B cell (primary cell): ENCODE measurements around the gene ARMC9. TPM values are rescaled to one million over a fixed set of nuclear protein-coding genes. Genes with fewer than 3 reads are reported as not detected.

Experiments
- ATAC-seq: fragments of 200-7000 bp; cut with Tn5 transposase; one replicate; pipeline ENCODE4 v1.10.0; 2021; ENCODE audit warnings: low read depth, mild to moderate bottlenecking, moderate number of reproducible peaks, moderate library complexity
- CTCF ChIA-PET: fragments of 350-600 bp; sonication (Branson Sonifier 250); formaldehyde crosslinking; loops from one replicate; lab custom pipeline; 2021; ENCODE audit warnings: antibody characterized with exemption, inconsistent platforms; lab: Charles Lee
- POLR2A ChIA-PET: fragments of 350-600 bp; sonication (Branson Sonifier 250); formaldehyde crosslinking; loops from one replicate; lab custom pipeline; 2021; ENCODE audit warnings: antibody characterized with exemption; lab: Charles Lee
- DNase-seq: peaks from one replicate; pipeline ENCODE4 v3.0.0; 2013
- H2AFZ ChIP-seq: 2 replicates; pipeline ENCODE4 v1.6.1; 2012; ENCODE audit warnings: mild to moderate bottlenecking, low read depth, low read length; ENCODE audit not compliant: insufficient read depth, poor library complexity, severe bottlenecking
- H3K27ac ChIP-seq, 2 donors: 1 replicate in 1 of 2; 2 replicates in 1 of 2; pipeline ENCODE4 v1.5.1; 2012 to 2013; ENCODE audit warnings: low read length in 2 of 2, mild to moderate bottlenecking in 2 of 2, moderate library complexity in 1 of 2
- H3K27me3 ChIP-seq, 4 experiments: fragments of 200-600 bp in 1 of 4; sonication (generic) in 1 of 4; replicated peaks in 1 of 4; 1 replicate in 2 of 4; 2 replicates in 2 of 4; pipeline versions ENCODE4 v1.6.1 to v1.7.0; 2013 to 2016; ENCODE audit warnings: low read length in 3 of 4, mild to moderate bottlenecking in 2 of 4, mixed read lengths in 1 of 4, moderate library complexity in 1 of 4; ENCODE audit not compliant: insufficient read depth in 4 of 4, control insufficient read depth in 3 of 4; ENCODE audit errors: control extremely low read depth in 1 of 4
- H3K36me3 ChIP-seq, 2 experiments: replicated peaks in 1 of 2; 1 replicate in 1 of 2; 2 replicates in 1 of 2; pipeline versions ENCODE4 v1.6.1 to v1.7.1; 2013; ENCODE audit warnings: low read length in 1 of 2; ENCODE audit not compliant: insufficient read depth in 2 of 2, control insufficient read depth in 1 of 2; ENCODE audit errors: control extremely low read depth in 1 of 2, extremely low read depth in 1 of 2
- H3K4me1 ChIP-seq, 2 donors: fragments of 200-600 bp in 1 of 2; sonication (generic) in 1 of 2; 1 replicate in 1 of 2; 2 replicates in 1 of 2; pipeline versions ENCODE4 v1.5.1 to v1.6.1; 2013 to 2017; ENCODE audit warnings: low read length in 2 of 2; ENCODE audit not compliant: control insufficient read depth in 2 of 2, insufficient read depth in 2 of 2
- H3K4me2 ChIP-seq: replicated peaks from 2 replicates; pipeline ENCODE3; 2012; ENCODE audit warnings: mild to moderate bottlenecking, low read depth, low read length; ENCODE audit not compliant: poor library complexity, severe bottlenecking
- H3K4me3 ChIP-seq, 5 experiments: fragments of 200-600 bp in 1 of 5; sonication (generic) in 1 of 5; 1 replicate in 3 of 5; 2 replicates in 2 of 5; pipeline versions ENCODE4 v1.5.1 to v1.7.0; 2011 to 2016; ENCODE audit warnings: low read length in 4 of 5, mild to moderate bottlenecking in 4 of 5, low read depth in 2 of 5, control low read depth in 1 of 5, moderate library complexity in 1 of 5; ENCODE audit not compliant: insufficient read depth in 1 of 5; ENCODE audit errors: control extremely low read depth in 1 of 5, extremely low read depth in 1 of 5
- H3K79me2 ChIP-seq: fragments of 200-600 bp; sonication (generic); one replicate; pipeline ENCODE4 v1.6.0; 2016; ENCODE audit warnings: low read length; ENCODE audit not compliant: control insufficient read depth, insufficient read depth
- H3K9ac ChIP-seq: fragments of 200-600 bp; sonication (generic); 2 replicates; pipeline ENCODE4 v1.6.1; 2017; ENCODE audit warnings: mild to moderate bottlenecking, low read length, moderate library complexity
- H3K9me3 ChIP-seq, 3 donors: one replicate each; pipeline versions ENCODE4 v1.6.1 to v1.7.1; 2013; ENCODE audit warnings: low read length in 2 of 3; ENCODE audit not compliant: control insufficient read depth in 2 of 3, insufficient read depth in 1 of 3; ENCODE audit errors: control extremely low read depth in 1 of 3
- H4K20me1 ChIP-seq: 2 replicates; pipeline ENCODE4 v1.6.0; 2012; ENCODE audit warnings: mild to moderate bottlenecking, low read length; ENCODE audit not compliant: insufficient read depth, control insufficient read depth, poor library complexity, severe bottlenecking
- H3K27ac Mint-ChIP-seq: one replicate; pipeline ENCODE4 v1.8.0; 2021; ENCODE audit warnings: mixed read lengths
- H3K27me3 Mint-ChIP-seq: one replicate; pipeline ENCODE4 v1.8.0; 2021; ENCODE audit warnings: mixed read lengths
- H3K4me1 Mint-ChIP-seq: one replicate; pipeline ENCODE4 v1.8.0; 2021; ENCODE audit warnings: mixed read lengths
- H3K4me3 Mint-ChIP-seq: one replicate; pipeline ENCODE4 v1.8.0; 2021; ENCODE audit warnings: mixed read lengths
- H3K9me3 Mint-ChIP-seq: one replicate; pipeline ENCODE4 v1.8.0; 2022; ENCODE audit warnings: mixed read lengths; ENCODE audit not compliant: insufficient read depth
- EZH2 ChIP-seq: IDR thresholded peaks from 2 replicates; pipeline ENCODE4 v1.6.1; 2012; ENCODE audit warnings: borderline replicate concordance, low read depth, mild to moderate bottlenecking, moderate library complexity, low read length; ENCODE audit not compliant: insufficient read depth, poor library complexity, severe bottlenecking
- WGBS: methylation state at CpG from one replicate; pipeline ENCODE4 v1.1.5; 2013; ENCODE audit warnings: missing lambda C conversion rate; ENCODE audit not compliant: insufficient coverage; 5-methylcytosine and 5-hydroxymethylcytosine counted together
- intact Hi-C: fragments of 100-400 bp; cut with micrococcal nuclease; formaldehyde crosslinking; loops from one replicate; pipeline ENCODE4 v1.10.0; 2022
- polyA plus RNA-seq: library from polyadenylated mRNA; depleted of rRNA; stranded (reverse); fragments of >200 nt; gene quantifications from 2 replicates; pipeline ENCODE4 v1.2.3, GENCODE V29; 2012
- total RNA-seq, 2 donors: library from RNA; stranded (reverse); fragments of 120-200 nt in 1 of 2; gene quantifications; 1 replicate in 1 of 2; 2 replicates in 1 of 2; pipeline versions ENCODE4 v1.2.3 to v1.2.4, GENCODE V29; 2013 to 2022
- TF ChIP-seq, protein P1 (sequence below): fragments of 200-600 bp; IDR thresholded peaks from one replicate; pipeline ENCODE4 v1.8.0; 2022; ENCODE audit warnings: antibody characterized with exemption, mild to moderate bottlenecking

Gene ARMC9
- total and polyA plus RNA-seq, 2 donors (not counting 1 experiment from before 2014, with no cell fraction given): 0.40 to 5.4 TPM

- no peak overlapping the region for H3K4me3 Mint-ChIP-seq
- POLR2A ChIA-PET: no interaction called here
- WGBS: 89% methylated on average over 14 of the region's 22 CpGs
- no peak overlapping the region for H3K4me2 ChIP-seq
- H3K9me3 ChIP-seq: peaks cover 0 to 3% (median 0%) of the 10 kb centered on the region in 3 donors
- no peak overlapping the region for H3K27ac Mint-ChIP-seq
- intact Hi-C loops: no loop called here
- H3K27me3 Mint-ChIP-seq: peaks cover 46% of the 10 kb centered on the region
- no peak overlapping the region for H3K9ac ChIP-seq
- no peak overlapping the region for H2AFZ ChIP-seq
- H3K4me3 ChIP-seq: no peak overlapping the region
- TF ChIP-seq, protein P1, sequence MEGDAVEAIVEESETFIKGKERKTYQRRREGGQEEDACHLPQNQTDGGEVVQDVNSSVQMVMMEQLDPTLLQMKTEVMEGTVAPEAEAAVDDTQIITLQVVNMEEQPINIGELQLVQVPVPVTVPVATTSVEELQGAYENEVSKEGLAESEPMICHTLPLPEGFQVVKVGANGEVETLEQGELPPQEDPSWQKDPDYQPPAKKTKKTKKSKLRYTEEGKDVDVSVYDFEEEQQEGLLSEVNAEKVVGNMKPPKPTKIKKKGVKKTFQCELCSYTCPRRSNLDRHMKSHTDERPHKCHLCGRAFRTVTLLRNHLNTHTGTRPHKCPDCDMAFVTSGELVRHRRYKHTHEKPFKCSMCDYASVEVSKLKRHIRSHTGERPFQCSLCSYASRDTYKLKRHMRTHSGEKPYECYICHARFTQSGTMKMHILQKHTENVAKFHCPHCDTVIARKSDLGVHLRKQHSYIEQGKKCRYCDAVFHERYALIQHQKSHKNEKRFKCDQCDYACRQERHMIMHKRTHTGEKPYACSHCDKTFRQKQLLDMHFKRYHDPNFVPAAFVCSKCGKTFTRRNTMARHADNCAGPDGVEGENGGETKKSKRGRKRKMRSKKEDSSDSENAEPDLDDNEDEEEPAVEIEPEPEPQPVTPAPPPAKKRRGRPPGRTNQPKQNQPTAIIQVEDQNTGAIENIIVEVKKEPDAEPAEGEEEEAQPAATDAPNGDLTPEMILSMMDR: no peak
- no peak for TF ChIP-seq EZH2
- H3K36me3 ChIP-seq: no peaks in the 10 kb centered on the region
- H3K4me1 ChIP-seq: peaks cover 0 to 3% of the 10 kb centered on the region in 2 donors
- peaks cover 0 to 22% (median 3%) of the 10 kb centered on the region in 4 experiments for H3K27me3 ChIP-seq
- H3K27ac ChIP-seq: no peak overlapping the region
- no peaks in the 10 kb centered on the region for H3K9me3 Mint-ChIP-seq
- DNase-seq (no peak), ATAC-seq (no peak)
- peaks cover 2% of the 10 kb centered on the region for H3K4me1 Mint-ChIP-seq
- H4K20me1 ChIP-seq: no peaks in the 10 kb centered on the region
- CTCF ChIA-PET: interaction anchor here (0.5 kb wide), 1 partner anchor 413 kb away, joined by 5 read pairs; no protein-coding TSS in a partner anchor
- H3K79me2 ChIP-seq: no peaks in the 10 kb centered on the region
Observed at GRCh38 chr2:231189571-231190495, 8.6 kb upstream of the ARMC9 start.
